HG02642 (cell line): ENCODE measurements around the gene SHPK.
"Not testable (repeated sequence)": the region's sequence is repeated elsewhere in the genome, so short reads cannot be mapped to it uniquely, and the experiment has no call there.

Experiments used
- ATAC-seq: cut with Tn5 transposase; IDR thresholded peaks from one replicate; pipeline ENCODE4 v1.9.1; 2021; ENCODE audit warnings: mild to moderate bottlenecking; ENCODE audit not compliant: unreplicated experiment, poor library complexity

Gene SHPK

GRCh38 chr17:3592216-3592860, 43.7 kb downstream of the SHPK start:
- no peak for ATAC-seq

- no peak for ATAC-seq
Observed at GRCh38 chr17:3590768-3591167, 45.3 kb downstream of the SHPK start.

DNA sequence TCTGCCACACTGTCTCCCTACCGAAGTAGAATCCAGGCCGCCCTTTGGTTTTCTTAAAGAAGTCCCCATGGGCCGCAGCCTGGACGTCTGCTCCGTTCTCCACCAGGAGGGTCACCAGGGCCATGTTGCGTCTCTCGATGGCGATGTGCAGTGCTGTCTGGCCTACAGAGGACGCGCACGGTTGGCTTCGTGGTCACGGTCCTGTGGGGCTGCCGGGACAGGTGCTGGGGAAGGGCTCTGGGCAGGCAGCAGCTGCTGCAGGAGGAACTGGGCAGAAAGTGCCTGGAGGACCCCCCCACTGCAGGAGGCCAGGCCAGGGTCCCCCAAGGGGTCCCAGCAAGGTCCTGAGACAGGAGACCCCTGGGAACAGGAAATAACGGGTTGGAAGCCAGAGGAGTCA, 45.8 kb downstream of the SHPK start:
- no peak for ATAC-seq

DNA sequence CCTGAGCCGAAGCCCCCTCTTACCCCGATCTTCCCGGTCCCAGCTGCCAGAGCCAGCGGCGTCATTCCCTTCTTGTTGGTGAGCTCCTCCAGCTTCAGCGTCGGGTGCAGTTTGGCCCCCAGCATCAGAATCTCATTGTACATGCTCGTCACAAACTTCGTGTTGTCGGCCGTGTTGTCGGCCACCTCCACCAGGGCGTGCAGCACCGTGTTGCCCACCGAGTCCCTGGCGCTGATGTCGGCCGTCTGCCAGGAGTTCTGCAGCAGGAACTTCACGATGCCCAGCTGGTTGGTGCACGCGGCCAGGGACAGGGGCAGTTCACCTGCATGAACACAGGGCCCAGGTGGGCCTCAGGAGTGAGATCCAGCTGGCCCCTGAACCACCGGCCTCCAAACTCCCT, 46.3 kb downstream of the SHPK start:
- ATAC-seq: no peak

- ATAC-seq: no peak
Observed at GRCh38 chr17:3585826-3586225, 50.2 kb downstream of the SHPK start.

GRCh38 chr17:3583456-3583855, 52.6 kb downstream of the SHPK start:
- no peak for ATAC-seq

GRCh38 chr17:3582915-3583314, 53.1 kb downstream of the SHPK start:
- ATAC-seq: no peak

GRCh38 chr17:3578667-3579066, 57.4 kb downstream of the SHPK start:
- not testable (repeated sequence) for ATAC-seq

GRCh38 chr17:3576970-3577369, 59.1 kb downstream of the SHPK start:
- no peak for ATAC-seq

GRCh38 chr17:3575511-3575910, 60.5 kb downstream of the SHPK start:
- no peak for ATAC-seq

DNA sequence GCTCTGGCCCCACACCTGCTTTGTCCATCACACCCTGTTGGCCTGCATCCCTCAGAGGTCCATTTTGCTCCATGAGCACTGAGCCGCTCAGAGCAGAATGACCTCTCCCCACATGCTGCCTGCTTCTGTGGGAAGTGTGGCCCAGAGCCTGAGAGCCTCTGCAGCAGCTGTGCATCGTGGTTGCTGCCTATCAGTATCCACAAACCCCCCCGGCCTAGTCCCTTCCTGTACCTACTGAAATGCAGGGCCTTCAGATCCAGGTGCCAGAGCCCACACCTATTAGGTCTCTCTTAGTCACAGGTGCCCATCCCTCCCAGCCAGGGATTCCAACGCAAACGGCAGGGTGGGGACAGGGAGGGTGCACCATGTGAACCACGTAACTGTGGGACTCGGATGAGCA, 61.8 kb downstream of the SHPK start:
- ATAC-seq: no peak

- ATAC-seq: no peak
Observed at GRCh38 chr17:3573246-3574100, 62.6 kb downstream of the SHPK start.

DNA sequence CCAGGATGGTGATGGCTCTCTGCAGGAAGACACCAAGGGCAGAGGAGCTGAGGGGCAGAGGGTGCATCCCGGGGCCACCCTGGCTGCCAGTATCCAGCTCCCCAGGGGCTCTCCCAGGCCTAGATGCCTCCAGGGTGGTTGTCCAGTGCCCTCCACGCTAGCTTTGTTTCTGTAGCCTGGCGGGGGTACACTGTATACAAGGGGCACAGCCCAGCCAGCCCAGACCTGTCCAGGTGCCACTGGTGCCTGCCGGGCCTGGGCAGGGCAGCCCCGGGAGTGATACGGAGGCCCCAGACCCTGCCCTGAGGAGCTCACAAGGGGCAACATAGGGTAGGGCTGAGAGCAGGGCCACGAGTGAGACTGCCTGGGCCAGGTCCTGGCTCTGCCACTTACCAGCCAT, 63.8 kb downstream of the SHPK start:
- ATAC-seq: no peak

GRCh38 chr17:3571043-3571900, 64.8 kb downstream of the SHPK start:
- ATAC-seq: no peak

GRCh38 chr17:3569534-3570137, 66.4 kb downstream of the SHPK start:
- no peak for ATAC-seq

GRCh38 chr17:3566551-3566950, 69.5 kb downstream of the SHPK start:
- no peak for ATAC-seq

GRCh38 chr17:3565143-3565542, 70.9 kb downstream of the SHPK start:
- ATAC-seq: no peak

DNA sequence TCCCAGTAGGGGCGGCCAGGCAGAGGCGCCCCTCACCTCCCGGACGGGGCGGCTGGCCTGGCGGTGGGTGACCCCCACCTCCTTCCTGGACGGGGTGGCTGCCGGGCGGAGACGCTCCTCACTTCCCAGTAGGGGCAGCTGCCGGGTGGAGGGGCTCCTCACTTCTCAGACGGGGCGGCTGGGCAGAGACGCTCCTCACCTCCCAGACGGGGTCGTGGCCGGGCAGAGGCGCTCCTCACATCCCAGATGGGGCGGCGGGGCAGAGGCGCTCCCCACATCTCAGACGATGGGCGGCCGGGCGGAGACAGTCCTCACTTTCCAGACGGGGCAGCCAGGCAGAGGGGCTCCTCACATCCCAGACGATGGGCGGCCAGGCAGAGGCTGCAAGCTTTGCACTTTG, 71.8 kb downstream of the SHPK start:
- ATAC-seq: not testable (repeated sequence)

DNA sequence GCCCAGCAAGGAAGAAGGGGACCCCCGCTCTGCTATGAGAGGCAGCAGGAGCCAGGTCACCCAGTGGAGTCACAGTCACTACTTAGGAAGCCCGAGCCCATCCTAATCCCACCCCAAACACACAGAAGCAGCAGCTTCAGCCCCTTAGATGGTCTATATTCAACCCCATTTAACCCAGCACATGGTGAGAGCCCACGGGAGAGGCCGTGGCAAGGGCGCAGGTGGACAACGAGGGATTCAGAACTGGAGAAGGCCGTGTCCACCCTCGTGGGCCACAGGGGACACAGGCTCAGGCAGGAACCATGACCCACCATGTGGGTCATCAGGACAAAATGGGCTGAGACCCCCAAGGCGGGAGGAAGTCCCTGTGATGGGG, 76.8 kb downstream of the SHPK start:
- ATAC-seq: no peak

- ATAC-seq: peak; percentile 82
Observed at GRCh38 chr17:3558603-3559269, 77.3 kb downstream of the SHPK start.
